SH-SY5Y (cell line): ENCODE measurements around the gene SLC6A3.

ENCODE experiments used
- GATA2 ChIP-seq: IDR thresholded peaks from 2 replicates; pipeline ENCODE4 v1.6.1; 2011; ENCODE audit warnings: mild to moderate bottlenecking, low read depth, low read length
- GATA3 ChIP-seq: IDR thresholded peaks from 2 replicates; pipeline ENCODE4 v1.6.1; 2011; ENCODE audit warnings: low read depth, mild to moderate bottlenecking, low read length, moderate library complexity

DNA sequence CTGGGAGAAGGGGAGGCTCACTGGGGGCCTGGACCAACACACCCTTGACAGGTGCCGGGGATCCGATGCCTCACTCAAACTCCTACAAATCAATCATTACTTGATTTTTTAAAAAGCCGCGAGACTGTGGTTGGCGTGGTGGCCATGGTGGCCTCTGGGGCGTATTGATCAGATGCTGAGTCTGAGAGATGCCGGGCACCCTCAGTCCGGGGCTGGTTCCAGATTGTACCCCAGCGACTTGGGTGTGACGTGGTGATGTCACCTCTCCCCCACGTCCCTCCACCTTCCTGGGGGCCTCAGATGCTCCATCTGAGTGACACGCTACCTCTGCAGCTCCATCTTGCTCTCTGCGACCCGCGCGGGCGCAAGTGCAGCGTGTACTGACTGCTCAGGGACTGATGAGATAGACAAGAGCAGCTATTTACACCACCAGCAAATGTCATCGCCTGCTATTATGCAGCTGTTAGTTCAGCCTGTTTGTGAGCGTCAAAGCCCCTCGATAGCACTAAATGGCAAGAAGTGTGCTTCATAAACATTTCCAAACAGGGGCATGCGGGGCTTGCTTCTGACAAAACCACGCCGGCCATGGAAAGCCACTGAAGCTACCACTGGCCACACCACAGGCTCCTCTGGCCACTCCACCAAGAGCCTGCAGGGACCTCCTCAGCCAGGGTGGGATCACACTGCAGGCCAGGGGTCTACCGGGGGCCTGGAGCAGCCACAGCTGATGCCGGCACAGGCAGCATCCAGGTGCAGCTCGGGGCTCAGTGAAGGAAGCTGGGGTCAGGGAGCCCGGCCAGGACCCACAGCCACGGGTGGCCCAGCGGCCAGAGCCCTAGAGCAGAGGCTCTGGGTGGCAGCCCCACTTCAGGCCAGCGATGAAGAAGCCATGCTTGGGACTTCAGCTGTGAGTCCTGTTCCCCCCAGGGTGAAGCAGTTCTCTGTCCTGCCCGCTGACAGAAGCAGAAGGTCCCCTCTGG lies 50.1 kb downstream of the SLC6A3 start:
- no peak for TF ChIP-seq GATA2
- TF ChIP-seq GATA3, result no peak
